Activated naive CD8-positive, alpha-beta T cell treated with anti-CD3 and anti-CD28 coated beads for 36 hours (primary cell): ENCODE results near the gene HOXD4. TPM values are rescaled to one million over a fixed set of nuclear protein-coding genes. Genes with fewer than 3 reads are reported as not detected.

Source experiments
- DNase-seq: peaks from one replicate; pipeline ENCODE4 v3.0.0; 2021
- H3K27ac Mint-ChIP-seq: one replicate; pipeline ENCODE4 v1.8.0; 2022; ENCODE audit warnings: mild to moderate bottlenecking, moderate library complexity, mixed read lengths
- H3K27me3 Mint-ChIP-seq: one replicate; pipeline ENCODE4 v1.8.0; 2022; ENCODE audit warnings: mild to moderate bottlenecking, mixed read lengths
- H3K36me3 Mint-ChIP-seq: one replicate; pipeline ENCODE4 v1.8.0; 2021; ENCODE audit warnings: mild to moderate bottlenecking, mixed read lengths
- H3K4me1 Mint-ChIP-seq: one replicate; pipeline ENCODE4 v1.8.0; 2021; ENCODE audit warnings: mixed read lengths
- H3K4me3 Mint-ChIP-seq: one replicate; pipeline ENCODE4 v1.8.0; 2022; ENCODE audit warnings: mild to moderate bottlenecking, moderate library complexity, mixed read lengths
- H3K9me3 Mint-ChIP-seq: one replicate; pipeline ENCODE4 v1.8.0; 2022; ENCODE audit warnings: mixed read lengths
- total RNA-seq, 2 experiments: library from RNA; stranded (reverse); gene quantifications; one replicate each; pipeline ENCODE4 v1.2.3, GENCODE V29; 2021

The HOXD4 gene
- total RNA-seq, 2 experiments from 2014 or later = not detected

DNA sequence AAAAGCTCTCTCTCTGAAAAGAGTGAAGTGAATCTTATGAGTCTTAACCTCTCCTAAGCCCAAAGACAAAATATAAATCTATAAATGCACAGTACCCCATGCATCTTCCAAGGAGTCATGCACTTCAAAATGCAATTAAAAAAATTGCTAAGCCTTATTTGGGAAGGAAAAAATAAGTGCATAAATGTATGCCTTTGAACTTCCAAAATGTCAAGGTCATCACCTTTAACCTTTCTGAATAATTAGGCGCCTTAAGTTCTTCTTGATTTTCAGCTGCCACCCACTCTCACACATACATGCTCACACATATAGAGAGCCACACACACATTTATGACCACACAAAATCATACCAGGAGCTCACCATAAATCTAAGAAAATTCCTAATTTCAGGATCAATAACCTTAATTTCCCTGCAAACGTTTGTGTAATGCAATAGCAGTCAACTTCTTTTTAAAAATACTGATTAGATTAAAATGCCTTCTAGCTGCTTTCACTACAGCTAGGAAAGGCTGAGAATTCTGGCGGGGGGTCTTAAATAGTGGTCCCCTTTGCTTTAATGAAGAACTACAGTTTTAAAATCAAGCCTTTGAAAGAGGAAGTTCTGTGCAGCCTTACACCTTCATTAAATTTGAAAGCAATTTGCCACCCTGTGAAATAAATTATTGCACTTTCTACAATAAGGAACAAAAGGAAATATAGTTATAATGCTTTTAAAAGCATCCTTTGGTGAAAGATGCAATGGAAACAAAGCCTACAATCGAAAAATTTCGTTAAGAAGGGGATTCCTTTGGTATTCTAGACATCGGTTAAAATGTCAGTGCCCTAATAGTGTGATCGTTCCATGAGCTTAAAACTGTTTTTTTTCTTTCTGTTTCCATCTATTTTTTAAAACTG lies 40.7 kb upstream of the HOXD4 start:
- Mint-ChIP-seq H3K4me1 (peaks cover 18% of the 10 kb centered on the region), H3K36me3 (peaks cover 4% of the 10 kb centered on the region), H3K9me3 (peaks cover 11% of the 10 kb centered on the region), H3K27me3 (peaks cover 90% of the 10 kb centered on the region), H3K27ac (no peak overlapping the region), H3K4me3 (no peak overlapping the region)
- no peak for DNase-seq

DNA sequence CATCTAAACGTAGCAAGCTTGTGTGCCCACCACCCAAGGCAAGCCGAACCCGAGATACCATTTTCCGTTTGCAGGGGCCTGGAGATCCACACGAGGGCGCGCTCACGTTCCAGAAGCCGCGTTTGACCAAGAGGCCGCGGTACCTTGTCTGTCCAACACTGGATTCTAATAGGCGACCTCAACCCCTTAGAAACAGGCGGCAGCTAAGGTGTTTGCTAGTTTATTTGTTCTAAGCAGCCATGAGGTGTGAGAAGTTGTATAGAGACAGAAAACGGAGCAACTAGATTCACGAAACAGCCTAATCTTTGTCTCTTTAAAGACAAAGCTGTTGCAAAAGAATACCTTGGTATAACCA lies 40.1 kb upstream of the HOXD4 start:
- DNase-seq = no peak
- no peak overlapping the region for H3K4me3 Mint-ChIP-seq
- H3K27ac Mint-ChIP-seq = no peak overlapping the region

DNA sequence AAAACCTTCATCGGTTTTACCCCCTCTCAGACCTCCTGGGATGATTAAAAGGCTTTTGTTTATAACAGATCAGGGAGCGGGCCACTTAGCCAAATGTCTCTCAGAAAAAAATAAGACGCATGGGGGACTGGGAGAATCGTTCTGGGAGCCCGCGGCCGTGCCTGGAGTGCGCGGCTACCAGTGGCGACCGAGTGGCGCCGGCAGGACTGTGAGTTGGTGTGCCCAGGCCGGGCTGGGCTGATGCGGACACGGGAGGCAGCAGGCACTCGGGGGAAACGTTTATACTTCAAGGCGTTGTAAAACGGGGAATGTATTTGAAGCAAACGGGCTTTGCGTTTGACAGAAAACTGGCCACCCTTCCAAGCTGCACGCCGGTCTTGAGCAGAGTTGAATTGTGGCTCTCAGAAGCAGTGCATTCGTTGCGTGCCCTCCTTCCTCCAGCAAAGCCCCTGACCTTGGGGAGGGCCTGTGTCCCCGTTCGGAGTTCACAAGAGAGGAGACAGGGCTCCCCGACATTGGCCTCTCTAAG lies 39.4 kb upstream of the HOXD4 start:
- Mint-ChIP-seq H3K36me3 (peaks cover 3% of the 10 kb centered on the region), H3K27ac (no peak overlapping the region), H3K9me3 (peaks cover 15% of the 10 kb centered on the region), H3K4me1 (peaks cover 13% of the 10 kb centered on the region), H3K27me3 (peaks cover 93% of the 10 kb centered on the region), H3K4me3 (no peak overlapping the region)
- DNase-seq = no peak

More for the DNA sequence above, 40.1 kb upstream of the HOXD4 start:
- H3K27me3 Mint-ChIP-seq = peaks cover 90% of the 10 kb centered on the region
- H3K4me1 Mint-ChIP-seq = peaks cover 15% of the 10 kb centered on the region
- H3K36me3 Mint-ChIP-seq = peaks cover 1% of the 10 kb centered on the region
- H3K9me3 Mint-ChIP-seq = peaks cover 12% of the 10 kb centered on the region

DNA sequence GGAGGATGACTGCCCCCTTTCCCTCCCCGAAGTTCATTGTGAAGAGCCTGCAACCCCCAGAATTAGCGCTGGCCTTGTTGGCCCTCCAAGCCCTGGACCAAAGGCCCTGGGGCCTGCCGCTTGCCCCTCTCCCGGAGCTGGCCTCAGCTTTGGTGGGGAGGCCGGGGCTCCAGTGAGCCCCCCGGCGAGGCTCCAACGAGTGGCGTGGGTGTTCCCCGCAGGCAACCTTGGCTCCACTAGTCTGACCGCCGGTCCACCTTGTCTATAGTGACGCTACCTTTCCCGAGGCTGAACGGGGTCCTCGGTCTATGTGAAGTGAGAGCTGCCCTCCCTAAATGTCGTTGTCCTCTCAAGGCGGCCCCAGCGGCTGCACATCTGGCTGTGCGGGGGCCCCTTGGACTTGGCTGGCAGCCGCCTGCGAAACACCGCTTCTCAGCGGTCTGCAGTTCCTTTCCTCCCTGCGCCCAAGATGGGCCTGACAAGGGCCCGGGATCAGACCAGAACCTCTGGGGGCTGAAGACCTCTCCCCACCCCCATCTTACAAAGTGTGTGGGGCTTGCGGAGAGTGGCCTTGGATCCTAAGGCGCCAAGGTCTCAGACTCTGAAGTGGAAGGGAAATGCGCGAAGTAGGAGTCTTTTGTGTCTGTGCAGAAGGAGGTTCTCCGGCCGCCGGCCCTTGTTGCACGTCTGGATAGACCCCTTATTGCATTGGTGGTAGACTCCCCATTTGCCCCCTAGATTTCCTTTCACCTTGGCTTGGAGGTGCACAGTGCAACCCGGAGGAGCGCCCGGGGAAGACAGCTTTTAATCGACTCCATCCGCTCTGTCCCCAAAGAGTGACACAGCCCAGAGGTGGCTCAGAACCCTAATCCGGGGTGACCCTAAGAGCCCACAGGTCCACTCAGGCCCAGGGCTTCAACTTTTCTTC lies 38.7 kb upstream of the HOXD4 start:
- peaks cover 15% of the 10 kb centered on the region for H3K9me3 Mint-ChIP-seq
- H3K4me1 Mint-ChIP-seq = peaks cover 11% of the 10 kb centered on the region
- no peak overlapping the region for H3K4me3 Mint-ChIP-seq

DNA sequence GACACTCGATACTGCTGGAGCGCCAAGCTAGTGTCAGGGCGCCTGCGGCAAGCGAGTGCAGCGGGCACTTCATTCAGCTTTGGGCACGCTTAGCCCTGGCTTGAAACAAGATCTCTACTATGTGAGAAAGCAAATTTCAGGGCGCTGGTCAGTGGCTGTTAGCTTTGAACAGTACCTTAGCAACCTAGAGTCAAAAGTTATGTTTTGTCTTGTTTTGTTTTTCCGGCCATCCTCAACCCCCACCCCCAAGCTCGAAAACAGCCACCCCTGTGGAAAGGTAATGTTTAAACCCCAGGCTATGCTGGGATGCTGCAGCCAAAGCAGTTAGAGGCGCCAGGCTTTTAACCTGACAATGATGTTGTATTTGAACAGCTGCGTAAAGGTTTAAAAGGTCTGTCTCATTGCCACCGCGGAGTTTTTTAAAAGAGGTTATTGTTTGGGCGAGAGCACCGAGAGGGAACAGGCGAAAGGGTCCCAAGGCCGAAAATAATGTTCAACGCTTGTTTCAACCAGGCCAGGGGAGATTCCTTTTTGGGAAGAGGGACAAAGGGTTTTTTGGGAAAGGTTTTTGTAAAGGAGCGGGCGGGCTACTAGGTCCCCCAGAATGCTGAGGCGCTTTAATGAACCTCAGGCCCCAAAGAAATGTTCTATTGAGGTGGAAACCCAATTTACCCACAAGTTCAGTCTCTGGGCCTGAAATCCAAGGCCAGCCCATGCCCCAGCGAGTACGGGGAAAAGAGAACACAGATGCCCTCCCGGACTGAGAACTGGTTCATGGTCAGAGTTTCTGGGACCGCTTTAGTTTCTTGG lies 37.0 kb upstream of the HOXD4 start:
- Mint-ChIP-seq H3K4me3 (no peak overlapping the region), H3K27me3 (peaks cover 100% of the 10 kb centered on the region), H3K36me3 (peaks cover 6% of the 10 kb centered on the region), H3K27ac (no peak overlapping the region), H3K9me3 (peaks cover 15% of the 10 kb centered on the region), H3K4me1 (peaks cover 6% of the 10 kb centered on the region)
- no peak for DNase-seq

More for the DNA sequence above, 38.7 kb upstream of the HOXD4 start:
- DNase-seq = no peak
- Mint-ChIP-seq H3K27me3 (peaks cover 96% of the 10 kb centered on the region), H3K36me3 (peaks cover 4% of the 10 kb centered on the region), H3K27ac (no peak overlapping the region)

DNA sequence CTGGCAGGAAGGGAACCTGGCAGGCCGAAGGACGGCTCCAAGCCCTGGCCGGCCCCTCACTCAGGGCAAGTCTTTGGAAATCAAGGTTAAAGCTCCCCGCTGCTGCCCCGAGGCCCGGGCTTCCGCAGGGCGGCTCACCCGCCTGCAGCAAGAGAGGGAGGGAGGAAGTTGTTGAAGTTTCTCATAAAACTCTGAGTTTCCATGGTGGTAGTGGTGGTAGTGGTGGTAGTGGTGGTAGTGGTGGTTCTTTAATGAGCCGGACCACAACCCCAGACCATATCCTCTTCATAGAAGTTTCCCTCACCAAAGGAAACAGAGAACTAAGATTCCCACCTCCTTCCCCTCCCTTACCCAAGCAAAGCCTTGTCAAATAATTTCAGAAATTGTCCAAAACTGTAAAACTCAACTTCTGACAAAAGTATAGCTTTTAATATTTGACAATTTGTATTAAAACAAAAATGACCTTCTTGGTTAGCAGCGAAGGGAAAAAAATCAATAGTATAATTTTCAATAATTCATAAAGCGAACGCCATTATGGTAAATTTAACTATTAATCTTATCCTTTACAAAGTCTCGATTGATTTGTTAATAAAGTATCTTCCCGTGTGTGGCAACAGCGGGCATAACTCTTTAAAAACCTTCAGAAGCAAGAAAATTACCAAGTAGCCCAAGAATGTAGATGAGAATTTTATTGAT lies 36.3 kb upstream of the HOXD4 start:
- H3K27ac Mint-ChIP-seq = no peak overlapping the region
- H3K36me3 Mint-ChIP-seq = peaks cover 6% of the 10 kb centered on the region
- peaks cover 13% of the 10 kb centered on the region for H3K9me3 Mint-ChIP-seq
- H3K27me3 Mint-ChIP-seq = peaks cover 100% of the 10 kb centered on the region
- no peak overlapping the region for H3K4me3 Mint-ChIP-seq
- DNase-seq = no peak
- H3K4me1 Mint-ChIP-seq = peaks cover 6% of the 10 kb centered on the region

DNA sequence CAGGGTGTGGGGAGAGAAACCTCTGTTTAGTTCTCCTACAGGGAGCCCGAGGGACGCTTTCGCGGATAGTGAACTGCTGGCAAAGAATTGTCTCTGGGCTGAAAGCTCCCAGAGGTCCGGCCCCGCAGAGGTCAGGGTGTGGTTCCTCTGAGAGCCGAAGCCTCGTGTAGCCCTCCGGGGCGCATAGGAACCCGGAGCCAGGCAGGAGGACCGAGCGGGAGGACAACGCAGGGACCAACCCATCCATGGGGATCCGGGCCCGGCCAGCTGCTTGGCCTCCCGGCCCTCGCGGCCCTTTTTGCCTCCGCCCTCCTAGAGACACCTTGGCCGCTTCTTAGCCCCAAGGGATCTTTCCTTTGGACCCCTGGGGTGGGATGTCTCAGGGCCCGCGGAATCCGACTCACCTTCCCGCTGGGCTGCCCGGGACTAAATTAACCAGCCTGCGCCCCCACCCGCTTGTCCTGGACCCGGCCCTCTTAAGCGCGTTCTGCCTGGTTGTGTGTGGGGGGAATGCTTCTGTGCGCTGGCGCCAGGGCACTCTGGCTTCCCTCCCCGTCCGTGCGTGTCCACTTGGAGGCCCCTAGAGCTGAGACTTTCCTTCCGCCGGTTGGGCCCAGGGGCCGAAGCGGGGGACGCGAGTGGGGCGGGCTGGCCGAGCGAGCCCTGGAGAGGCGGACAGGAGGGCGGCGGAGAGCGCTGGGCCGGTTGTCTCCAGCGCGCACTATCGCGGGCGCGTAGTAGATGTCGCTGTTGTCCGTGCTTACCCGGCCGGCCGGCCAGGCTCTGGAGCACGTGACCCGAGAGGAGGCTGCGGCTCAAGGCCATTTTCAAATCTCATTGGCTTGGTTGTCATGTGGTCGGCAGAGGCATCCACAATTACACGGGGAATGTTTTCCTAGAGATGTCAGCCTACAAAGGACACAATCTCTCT lies 35.2 kb upstream of the HOXD4 start, which contains the start of gene HOXD10:
HOXD10 (plus strand) TSS at position 896 of the 931 bp plus-strand sequence. CDS start 56 bp downstream, outside the sequence.
- Mint-ChIP-seq H3K36me3 (peaks cover 6% of the 10 kb centered on the region), H3K4me3 (no peak within 1 kb of the TSS), H3K9me3 (peaks cover 12% of the 10 kb centered on the region), H3K27me3 (peaks cover 100% of the 10 kb centered on the region), H3K4me1 (peaks cover 5% of the 10 kb centered on the region), H3K27ac (no peak within 1 kb of the TSS)
- DNase-seq = no peak

DNA sequence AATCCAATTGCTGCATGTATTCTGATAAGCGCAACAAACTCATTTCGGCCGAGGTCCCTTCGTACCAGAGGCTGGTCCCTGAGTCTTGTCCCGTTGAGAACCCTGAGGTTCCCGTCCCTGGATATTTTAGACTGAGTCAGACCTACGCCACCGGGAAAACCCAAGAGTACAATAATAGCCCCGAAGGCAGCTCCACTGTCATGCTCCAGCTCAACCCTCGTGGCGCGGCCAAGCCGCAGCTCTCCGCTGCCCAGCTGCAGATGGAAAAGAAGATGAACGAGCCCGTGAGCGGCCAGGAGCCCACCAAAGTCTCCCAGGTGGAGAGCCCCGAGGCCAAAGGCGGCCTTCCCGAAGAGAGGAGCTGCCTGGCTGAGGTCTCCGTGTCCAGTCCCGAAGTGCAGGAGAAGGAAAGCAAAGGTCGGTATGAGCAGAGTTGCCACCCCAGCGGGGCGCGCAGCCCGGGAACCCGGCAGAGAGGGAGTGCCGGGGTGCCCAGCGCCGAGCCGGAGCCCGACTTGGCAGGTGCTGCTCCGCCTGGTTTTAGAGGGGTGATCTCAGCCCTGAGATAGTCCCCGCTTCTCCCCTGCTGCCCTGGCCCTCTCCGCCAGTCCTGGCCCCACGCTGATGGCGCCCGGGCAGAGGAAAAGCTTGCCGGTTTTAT lies 34.1 kb upstream of the HOXD4 start:
- Mint-ChIP-seq H3K4me1 (peaks cover 3% of the 10 kb centered on the region), H3K27me3 (peaks cover 98% of the 10 kb centered on the region), H3K27ac (no peak overlapping the region), H3K36me3 (peaks cover 6% of the 10 kb centered on the region), H3K9me3 (peaks cover 10% of the 10 kb centered on the region), H3K4me3 (no peak overlapping the region)
- DNase-seq = no peak

DNA sequence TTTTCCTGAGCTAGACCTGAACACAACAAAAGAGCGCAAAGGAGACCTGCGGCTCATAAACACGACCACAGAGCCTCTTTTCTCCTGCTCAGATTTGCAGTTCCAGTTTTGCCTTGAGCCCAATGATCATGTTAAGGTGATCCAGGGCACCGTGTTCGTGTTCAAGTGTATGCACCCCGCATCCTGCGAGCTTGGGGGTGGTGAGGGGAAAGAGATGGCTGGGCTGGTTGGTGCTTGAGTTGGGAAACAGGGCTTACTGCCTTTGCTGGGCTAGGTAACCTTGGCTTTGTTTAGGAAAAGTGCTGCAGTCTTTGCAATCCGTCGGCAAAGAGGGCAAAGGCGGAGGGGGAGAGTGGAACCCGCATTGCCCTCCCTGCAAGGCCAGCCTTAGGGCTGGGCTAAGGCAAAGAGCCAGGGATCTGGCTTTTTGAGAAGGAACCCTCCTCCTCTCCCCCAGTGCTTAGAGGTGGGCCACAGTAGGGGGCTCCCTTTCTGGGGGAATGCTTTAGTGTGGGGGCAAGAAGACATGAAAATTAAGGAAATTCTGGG lies 33.5 kb upstream of the HOXD4 start:
- no peak overlapping the region for H3K27ac Mint-ChIP-seq
- no peak for DNase-seq
- no peak overlapping the region for H3K4me3 Mint-ChIP-seq

DNA sequence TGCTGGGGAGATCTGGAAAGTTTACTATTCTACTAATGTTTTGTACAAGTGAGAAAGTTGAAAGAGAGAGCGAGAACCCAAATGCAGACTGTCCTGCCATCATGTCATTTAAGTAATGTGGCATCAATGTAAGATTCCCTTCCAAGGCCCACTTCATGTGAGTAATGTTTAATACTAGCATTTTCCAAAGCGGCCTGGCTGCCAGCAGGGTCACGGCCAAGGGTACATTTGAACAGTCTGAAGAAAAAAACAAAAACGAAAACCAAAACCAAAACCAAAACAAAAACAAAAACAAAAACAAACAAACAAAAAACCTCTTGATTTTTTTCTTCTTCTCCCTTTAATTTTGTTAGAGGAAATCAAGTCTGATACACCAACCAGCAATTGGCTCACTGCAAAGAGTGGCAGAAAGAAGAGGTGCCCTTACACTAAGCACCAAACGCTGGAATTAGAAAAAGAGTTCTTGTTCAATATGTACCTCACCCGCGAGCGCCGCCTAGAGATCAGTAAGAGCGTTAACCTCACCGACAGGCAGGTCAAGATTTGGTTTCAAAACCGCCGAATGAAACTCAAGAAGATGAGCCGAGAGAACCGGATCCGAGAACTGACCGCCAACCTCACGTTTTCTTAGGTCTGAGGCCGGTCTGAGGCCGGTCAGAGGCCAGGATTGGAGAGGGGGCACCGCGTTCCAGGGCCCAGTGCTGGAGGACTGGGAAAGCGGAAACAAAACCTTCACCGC lies 32.6 kb upstream of the HOXD4 start:
- H3K4me1 Mint-ChIP-seq = peaks cover 5% of the 10 kb centered on the region
- no peak overlapping the region for H3K4me3 Mint-ChIP-seq
- H3K36me3 Mint-ChIP-seq = peaks cover 6% of the 10 kb centered on the region
- no peak overlapping the region for H3K27ac Mint-ChIP-seq
- DNase-seq = no peak
- peaks cover 8% of the 10 kb centered on the region for H3K9me3 Mint-ChIP-seq
- peaks cover 95% of the 10 kb centered on the region for H3K27me3 Mint-ChIP-seq

More for the DNA sequence above, 33.5 kb upstream of the HOXD4 start:
- Mint-ChIP-seq H3K36me3 (peaks cover 6% of the 10 kb centered on the region), H3K9me3 (peaks cover 10% of the 10 kb centered on the region), H3K4me1 (peaks cover 3% of the 10 kb centered on the region), H3K27me3 (peaks cover 96% of the 10 kb centered on the region)

DNA sequence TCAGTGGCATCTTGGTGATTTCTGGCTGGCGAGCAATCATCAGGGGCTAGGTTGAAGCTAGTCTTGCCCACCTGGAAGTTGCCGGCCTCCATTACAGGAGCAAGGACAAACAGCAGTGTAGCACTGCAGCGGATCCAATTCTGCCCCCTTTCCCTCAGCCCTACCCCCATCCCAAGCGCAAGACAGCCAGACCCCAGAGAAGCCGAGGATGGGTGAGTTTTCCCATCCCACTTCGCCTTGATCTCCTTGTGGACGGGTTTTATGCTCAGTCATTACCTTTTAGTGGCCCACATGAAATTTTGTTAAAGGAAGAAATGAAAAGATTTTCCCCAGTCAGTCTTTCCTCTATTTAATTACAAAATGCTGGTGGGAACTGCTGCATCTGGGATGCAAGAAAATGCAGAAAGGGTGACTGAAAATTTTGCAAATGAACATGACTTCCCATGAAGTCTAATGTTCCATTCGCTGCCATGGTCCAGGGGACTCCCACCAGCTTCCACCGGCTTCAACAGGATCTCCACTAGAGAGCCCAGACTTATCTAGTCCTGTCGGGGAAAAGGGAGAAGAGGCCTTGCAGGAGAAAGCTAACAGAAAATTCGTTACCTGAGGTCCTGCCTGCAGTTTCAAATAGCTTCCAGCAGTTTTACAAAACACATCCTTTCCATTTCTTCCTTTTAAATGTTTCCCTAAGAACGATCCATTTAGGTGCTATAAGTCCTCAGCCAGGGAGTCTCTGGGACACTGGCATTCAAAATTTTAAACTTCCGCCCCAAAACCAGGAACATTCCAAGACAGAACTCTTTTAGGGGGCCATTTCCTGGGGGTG lies 30.8 kb upstream of the HOXD4 start:
- Mint-ChIP-seq H3K4me3 (no peak overlapping the region), H3K9me3 (peaks cover 6% of the 10 kb centered on the region), H3K36me3 (peaks cover 6% of the 10 kb centered on the region), H3K4me1 (peaks cover 7% of the 10 kb centered on the region), H3K27me3 (peaks cover 95% of the 10 kb centered on the region), H3K27ac (no peak overlapping the region)
- DNase-seq = no peak
